A549 (cell line): ENCODE data around the gene STK33. TPM values are rescaled to one million over a fixed set of nuclear protein-coding genes. Genes with fewer than 3 reads are reported as not detected.

ENCODE experiments used
- ATAC-seq, 2 experiments: fragments of 200-7000 bp in 1 of 2; fragments of >200 bp in 1 of 2; cut with Nextera tagmentation in 1 of 2; cut with Tn5 transposase in 1 of 2; 3 replicates each; pipeline versions ENCODE4 v1.8.0 to v1.9.1; 2018 to 2020; ENCODE audit warnings: mild to moderate bottlenecking in 1 of 2, moderate library complexity in 1 of 2
- CTCF ChIA-PET: fragments of 300-600 bp; sonication (Branson Sonifier 250); formaldehyde crosslinking; extraction: SDS; loops from one replicate; lab custom pipeline; 2021; ENCODE audit warnings: antibody characterized with exemption, inconsistent platforms; lab: Yijun Ruan, JAX
- POLR2A ChIA-PET: fragments of 350-600 bp; formaldehyde crosslinking; extraction: SDS; loops from one replicate; lab custom pipeline; 2021; ENCODE audit warnings: antibody characterized with exemption, inconsistent platforms; lab: Yijun Ruan, JAX
- DNase-seq, 2 experiments: peaks; one replicate each; pipeline versions ENCODE4 v3.0.0 to v3.0.0-alpha.2; 2011 to 2016; ENCODE audit warnings: low read depth in 1 of 2, low spot score in 1 of 2
- FAIRE-seq: peaks from 2 replicates; lab custom pipeline; 2011; peaks lifted over from hg19 to GRCh38; lab: Jason Lieb, UNC
- H3K27ac ChIP-seq, 2 experiments: fragments of >200 bp; sonication (Bioruptor Twin); formaldehyde crosslinking; 3 replicates each; pipeline ENCODE4 v1.5.1; 2016 to 2017
- H3K4me1 ChIP-seq: fragments of >200 bp; sonication (Bioruptor Twin); formaldehyde crosslinking; 3 replicates; pipeline ENCODE4 v1.6.1; 2016
- H3K4me2 ChIP-seq: fragments of >200 bp; sonication (Bioruptor Twin); formaldehyde crosslinking; 3 replicates; pipeline ENCODE4 v1.6.1; 2016
- H3K4me3 ChIP-seq: fragments of >200 bp; sonication (Bioruptor Twin); formaldehyde crosslinking; 3 replicates; pipeline ENCODE4 v1.5.1; 2016
- H3K9me3 ChIP-seq: fragments of >200 bp; sonication (Bioruptor Twin); formaldehyde crosslinking; 3 replicates; pipeline ENCODE4 v1.6.1; 2016
- CHD4 ChIP-seq: fragments of 200-600 bp; sonication (generic); IDR thresholded peaks from 2 replicates; pipeline ENCODE4 v1.6.1; 2016; ENCODE audit warnings: antibody characterized with exemption, mild to moderate bottlenecking, borderline replicate concordance
- EHMT2 ChIP-seq: fragments of 200-600 bp; sonication (generic); IDR thresholded peaks from 2 replicates; pipeline ENCODE4 v1.6.1; 2016; ENCODE audit warnings: antibody characterized with exemption, low read depth, mild to moderate bottlenecking, moderate library complexity
- FOSB ChIP-seq: fragments of 250-450 bp; sonication (Bioruptor Pico); IDR thresholded peaks from 2 replicates; pipeline ENCODE4 v1.5.0; 2020; ENCODE audit warnings: mild to moderate bottlenecking, moderate library complexity
- FOSL2 ChIP-seq, 2 experiments: fragments of 450-650 bp in 1 of 2; fragments of >200 bp in 1 of 2; sonication (Bioruptor Twin) in 1 of 2; formaldehyde crosslinking; IDR thresholded peaks; 2 replicates each; pipeline versions ENCODE4 v1.5.0 to v1.6.1; 2016 to 2020; ENCODE audit warnings: mild to moderate bottlenecking in 1 of 2, moderate library complexity in 1 of 2
- HMGXB4 ChIP-seq: fragments of 250-450 bp; sonication (Bioruptor Pico); IDR thresholded peaks from 2 replicates; pipeline ENCODE4 v1.5.0; 2021; ENCODE audit warnings: mild to moderate bottlenecking, moderate library complexity, borderline replicate concordance
- HOXA7 ChIP-seq: fragments of 250-450 bp; sonication (Bioruptor Pico); IDR thresholded peaks from 2 replicates; pipeline ENCODE4 v1.5.0; 2020; ENCODE audit warnings: mild to moderate bottlenecking, moderate library complexity
- HOXB5 ChIP-seq: fragments of 250-450 bp; sonication (Bioruptor Pico); IDR thresholded peaks from 2 replicates; pipeline ENCODE4 v1.5.0; 2020; ENCODE audit warnings: mild to moderate bottlenecking, moderate library complexity
- JUN ChIP-seq, 2 experiments: fragments of >200 bp; sonication (Bioruptor Twin); formaldehyde crosslinking; IDR thresholded peaks; 2 replicates in 1 of 2; 3 replicates in 1 of 2; pipeline ENCODE4 v1.6.1; 2016 to 2017
- MAZ ChIP-seq: fragments of 150-350 bp; IDR thresholded peaks from 2 replicates; pipeline ENCODE4 v1.6.1; 2014; ENCODE audit warnings: antibody characterized with exemption, low read depth, low read length, borderline replicate concordance
- MYC ChIP-seq: IDR thresholded peaks from 2 replicates; pipeline ENCODE4 v1.6.1; 2012; ENCODE audit warnings: mild to moderate bottlenecking, inconsistent platforms, low read length, improper control_type of control experiment, borderline replicate concordance
- PBX3 ChIP-seq: IDR thresholded peaks from 2 replicates; pipeline ENCODE4 v1.6.1; 2012
- RFX5 ChIP-seq: fragments of 450-650 bp; IDR thresholded peaks from 2 replicates; pipeline ENCODE4 v1.7.1; 2014; ENCODE audit warnings: antibody characterized with exemption, mild to moderate bottlenecking, moderate library complexity
- SREBF2 ChIP-seq: fragments of 450-650 bp; IDR thresholded peaks from 2 replicates; pipeline ENCODE4 v1.6.1; 2014; ENCODE audit warnings: mild to moderate bottlenecking, moderate library complexity
- TFCP2L1 ChIP-seq: fragments of 250-450 bp; sonication (Bioruptor Pico); IDR thresholded peaks from 2 replicates; pipeline ENCODE4 v1.5.0; 2021; ENCODE audit warnings: mild to moderate bottlenecking
- TP53 ChIP-seq: fragments of 250-450 bp; sonication (Bioruptor Pico); IDR thresholded peaks from 2 replicates; pipeline ENCODE4 v1.5.0; 2021; ENCODE audit warnings: mild to moderate bottlenecking, moderate library complexity
- whole genome bisulfite sequencing: methylation state at CpG from one replicate; pipeline ENCODE4 v1.1.6; 2017; ENCODE audit errors: missing lambda C conversion rate; 5-methylcytosine and 5-hydroxymethylcytosine counted together
- polyA plus RNA-seq, 4 experiments: library from polyadenylated mRNA; depleted of rRNA in 3 of 4; stranded (reverse); fragments of >200 nt; fragmentation: RNase III in 1 of 4; extraction: RNeasy Plus Mini Kit Qiagen cat#74134 plus additional on column Dnase treatment in 1 of 4; gene quantifications; 2 replicates in 3 of 4; 3 replicates in 1 of 4; pipeline ENCODE4 v1.2.3, GENCODE V29; 2011 to 2017

Gene STK33
- polyA plus RNA-seq, 2 of the 4 experiments (the other 2 are of a cell fraction), result 5.2 to 5.8 TPM

- DNase-seq (no peak), FAIRE-seq (no peak), ATAC-seq (no peak)
- POLR2A ChIA-PET, result interaction anchor here (0.7 kb wide), 1 partner anchor 29 kb away, joined by 3 read pairs; no protein-coding TSS in a partner anchor
- TF ChIP-seq MYC, result no peak
- TF ChIP-seq FOSB (CRISPR knock-in tag), result no peak
- no peak overlapping the region for H3K4me3 ChIP-seq
- H3K4me1 ChIP-seq, result no peaks in the 10 kb centered on the region
- CTCF ChIA-PET, result interaction anchor here (1.0 to 1.3 kb wide), 2 partner anchors 268 to 269 kb away, joined by 3 read pairs; partner anchors contain the start of gene LMO1
- H3K4me2 ChIP-seq, result no peak overlapping the region
- H3K9me3 ChIP-seq, result no peaks in the 10 kb centered on the region
- WGBS, result 65% methylated on average over 4 of the region's 4 CpGs
- no peak overlapping the region for H3K27ac ChIP-seq
Measured at GRCh38 chr11:8531312-8531711, 62.7 kb downstream of the STK33 start.

- Histone ChIP-seq H3K27ac (no peak overlapping the region), H3K9me3 (no peaks in the 10 kb centered on the region), H3K4me3 (no peak overlapping the region), H3K4me1 (no peaks in the 10 kb centered on the region), H3K4me2 (no peak overlapping the region)
- FAIRE-seq (no peak), DNase-seq (no peak), ATAC-seq (no peak)
- CTCF ChIA-PET, result no interaction called here
- 38% methylated on average over 3 of the region's 3 CpGs for WGBS
- TF ChIP-seq SREBF2 (no peak), HMGXB4 (CRISPR knock-in tag) (no peak), HOXB5 (no peak), PBX3 (no peak), FOSL2 (IDR thresholded peaks at IDR 0.05) (no peak), FOSL2 (CRISPR knock-in tag; IDR thresholded peaks at IDR 0.05) (no peak), CHD4 (no peak), TFCP2L1 (CRISPR knock-in tag) (no peak), EHMT2 (no peak), MAZ (no peak), HOXA7 (CRISPR knock-in tag) (no peak)
- POLR2A ChIA-PET, result no interaction called here
Measured at GRCh38 chr11:8527939-8528338, 66.1 kb downstream of the STK33 start.

GRCh38 chr11:8523396-8523795 lies 70.6 kb downstream of the STK33 start:
- no peak overlapping the region for H3K4me2 ChIP-seq
- no peak for FAIRE-seq
- no peak overlapping the region for H3K27ac ChIP-seq
- DNase-seq, result no peak
- no peak for TF ChIP-seq JUN (IDR thresholded peaks at IDR 0.05)
- TF ChIP-seq RFX5, result no peak
- no peak for TF ChIP-seq TP53 (CRISPR knock-in tag)
- TF ChIP-seq HMGXB4 (CRISPR knock-in tag), result no peak
- H3K9me3 ChIP-seq, result no peaks in the 10 kb centered on the region
- CTCF ChIA-PET, result no interaction called here
- WGBS, result 79% methylated on average over 9 of the region's 34 CpGs
- no peak for ATAC-seq
- no peaks in the 10 kb centered on the region for H3K4me1 ChIP-seq
- POLR2A ChIA-PET, result no interaction called here
- no peak overlapping the region for H3K4me3 ChIP-seq
